Activated gamma-delta T cell treated with anti-CD3 and anti-CD28 coated beads, Interleukin-2, amount 50 U/mL, for 16 hours (primary cell): Measurements from ENCODE around the gene ATAD1.
A peak's percentile ranks its signal among the peaks of the same experiment; 100 is the strongest.
"Not testable (repeated sequence)": the region's sequence is repeated elsewhere in the genome, so short reads cannot be mapped to it uniquely, and the experiment has no call there.

ENCODE experiments used
- DNase-seq: peaks from one replicate; pipeline ENCODE4 v3.0.0-alpha.2; 2020; ENCODE audit warnings: low read depth

The ATAD1 gene, protein sequence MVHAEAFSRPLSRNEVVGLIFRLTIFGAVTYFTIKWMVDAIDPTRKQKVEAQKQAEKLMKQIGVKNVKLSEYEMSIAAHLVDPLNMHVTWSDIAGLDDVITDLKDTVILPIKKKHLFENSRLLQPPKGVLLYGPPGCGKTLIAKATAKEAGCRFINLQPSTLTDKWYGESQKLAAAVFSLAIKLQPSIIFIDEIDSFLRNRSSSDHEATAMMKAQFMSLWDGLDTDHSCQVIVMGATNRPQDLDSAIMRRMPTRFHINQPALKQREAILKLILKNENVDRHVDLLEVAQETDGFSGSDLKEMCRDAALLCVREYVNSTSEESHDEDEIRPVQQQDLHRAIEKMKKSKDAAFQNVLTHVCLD

DNA sequence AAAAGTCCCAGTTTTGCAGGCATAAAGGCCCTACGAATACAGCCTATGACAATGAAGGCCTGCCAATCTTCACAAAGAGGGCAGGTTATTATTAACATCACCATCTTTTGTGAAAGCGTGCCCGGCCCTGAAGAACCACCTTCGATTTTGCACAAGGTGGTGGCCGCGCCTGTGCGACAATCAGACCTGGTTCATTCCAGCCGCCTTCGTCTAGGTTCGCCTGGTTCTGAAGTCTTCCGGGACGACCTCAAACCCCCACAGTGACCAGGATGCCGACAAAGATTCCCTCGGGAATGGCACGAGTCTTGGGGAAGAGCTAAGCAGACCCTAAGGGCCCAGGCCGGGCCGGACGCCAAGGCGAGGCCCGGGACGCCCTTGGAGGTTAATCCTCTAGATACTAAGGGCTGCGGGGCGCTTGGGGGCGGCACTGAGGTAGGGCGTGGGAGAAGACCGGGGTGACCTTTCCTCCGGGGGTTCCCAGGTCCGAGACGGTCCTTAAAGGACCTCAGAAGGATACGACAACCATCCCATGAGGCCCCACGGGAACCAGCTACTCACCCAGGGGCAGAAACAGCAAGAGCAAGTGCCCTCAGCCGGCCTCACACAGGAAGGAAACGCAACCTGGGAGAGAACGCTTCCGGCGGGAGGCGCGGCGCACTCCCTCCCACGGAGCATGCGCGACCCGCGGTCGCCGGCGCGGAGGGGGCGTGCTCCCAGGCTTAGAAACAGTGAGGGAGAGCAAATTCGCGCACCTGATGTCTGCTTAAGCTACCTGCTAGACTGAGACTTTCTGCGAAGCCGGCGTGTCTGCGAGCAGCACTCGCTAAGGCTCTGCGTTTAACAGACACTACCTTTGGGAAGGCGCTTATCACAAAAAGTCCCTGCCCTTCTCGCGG is at the start of gene ATAD1:
ATAD1 (minus strand) TSS at position 618 of the 896 bp plus-strand sequence. CDS start 3,627 bp downstream, outside the sequence.
- peak; percentile 81 for DNase-seq

DNA sequence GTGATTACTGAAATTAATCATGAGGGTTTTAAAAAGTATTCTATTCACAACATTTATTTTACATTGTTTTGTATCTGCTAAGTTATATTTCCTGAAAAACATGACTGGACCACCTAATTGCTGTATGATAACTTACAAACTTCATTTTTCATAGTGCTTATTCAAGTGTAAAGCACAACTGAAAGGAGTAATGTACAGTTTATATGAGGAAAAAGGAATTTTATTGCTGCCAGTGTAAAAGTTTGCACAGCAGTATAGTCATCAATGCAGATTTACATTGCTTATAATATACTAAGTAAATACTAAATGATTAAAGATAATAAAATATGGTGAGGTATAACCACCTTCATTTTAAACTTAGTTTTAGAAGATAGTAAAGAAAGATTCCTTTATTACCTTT is 49.4 kb upstream of the ATAD1 start:
- no peak for DNase-seq

GRCh38 chr10:87866412-87866974 is 48.5 kb upstream of the ATAD1 start:
- no peak for DNase-seq

DNA sequence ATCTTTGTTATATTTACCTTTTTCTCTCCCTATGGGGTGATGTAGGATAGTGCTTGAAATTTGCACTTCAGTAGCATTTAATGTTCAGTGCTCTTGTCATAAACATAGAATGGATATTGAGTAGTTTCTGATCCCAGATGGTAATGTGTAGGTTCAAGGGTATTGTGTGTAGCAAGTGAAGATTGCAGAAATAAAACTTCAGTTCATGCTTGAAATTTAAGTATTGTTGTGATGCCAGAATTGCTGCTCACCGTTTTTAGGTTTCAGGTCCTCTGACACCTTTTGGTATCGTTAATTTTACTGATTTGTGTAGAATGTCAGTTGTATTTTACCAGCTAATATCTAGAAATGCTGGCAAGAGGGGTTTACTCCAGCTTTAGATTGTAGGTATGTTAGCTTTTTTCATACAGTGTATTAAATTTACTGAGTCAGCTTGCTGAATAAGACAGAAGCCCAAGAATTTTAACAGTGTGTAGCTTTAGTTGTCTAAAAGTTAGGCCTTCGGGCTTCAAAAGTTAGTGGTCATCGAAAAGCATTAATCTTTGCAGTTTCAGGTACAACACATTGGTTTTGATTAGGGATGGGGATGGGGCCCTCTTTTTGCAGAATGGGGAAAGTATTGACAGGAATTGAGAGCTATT is 47.3 kb upstream of the ATAD1 start:
- DNase-seq, result no peak

- DNase-seq, result no peak
These were observed 46.6 kb upstream of the ATAD1 start for GRCh38 chr10:87864496-87865059.

- DNase-seq, result peak; percentile 6
These were observed 46.0 kb upstream of the ATAD1 start for GRCh38 chr10:87863951-87864495.

DNA sequence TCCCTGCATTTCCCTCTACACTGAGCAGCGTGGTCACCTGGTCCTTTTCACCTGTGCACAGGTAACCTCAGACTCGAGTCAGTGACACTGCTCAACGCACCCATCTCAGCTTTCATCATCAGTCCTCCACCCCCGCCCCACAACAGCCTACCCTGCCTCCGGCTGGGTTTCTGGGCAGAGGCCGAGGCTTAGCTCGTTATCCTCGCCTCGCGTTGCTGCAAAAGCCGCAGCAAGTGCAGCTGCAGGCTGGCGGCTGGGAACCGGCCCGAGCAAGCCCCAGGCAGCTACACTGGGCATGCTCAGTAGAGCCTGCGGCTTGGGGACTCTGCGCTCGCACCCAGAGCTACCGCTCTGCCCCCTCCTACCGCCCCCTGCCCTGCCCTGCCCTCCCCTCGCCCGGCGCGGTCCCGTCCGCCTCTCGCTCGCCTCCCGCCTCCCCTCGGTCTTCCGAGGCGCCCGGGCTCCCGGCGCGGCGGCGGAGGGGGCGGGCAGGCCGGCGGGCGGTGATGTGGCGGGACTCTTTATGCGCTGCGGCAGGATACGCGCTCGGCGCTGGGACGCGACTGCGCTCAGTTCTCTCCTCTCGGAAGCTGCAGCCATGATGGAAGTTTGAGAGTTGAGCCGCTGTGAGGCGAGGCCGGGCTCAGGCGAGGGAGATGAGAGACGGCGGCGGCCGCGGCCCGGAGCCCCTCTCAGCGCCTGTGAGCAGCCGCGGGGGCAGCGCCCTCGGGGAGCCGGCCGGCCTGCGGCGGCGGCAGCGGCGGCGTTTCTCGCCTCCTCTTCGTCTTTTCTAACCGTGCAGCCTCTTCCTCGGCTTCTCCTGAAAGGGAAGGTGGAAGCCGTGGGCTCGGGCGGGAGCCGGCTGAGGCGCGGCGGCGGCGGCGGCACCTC is 45.3 kb upstream of the ATAD1 start, which contains the start of the genes KLLN and PTEN:
KLLN (minus strand) TSS at position 481 of the 891 bp plus-strand sequence. CDS start 1,046 bp downstream, outside the sequence.
PTEN (plus strand) TSS at position 573 of the 891 bp plus-strand sequence. CDS start 845 bp downstream, outside the sequence.
- DNase-seq, result peak; percentile 67

DNA sequence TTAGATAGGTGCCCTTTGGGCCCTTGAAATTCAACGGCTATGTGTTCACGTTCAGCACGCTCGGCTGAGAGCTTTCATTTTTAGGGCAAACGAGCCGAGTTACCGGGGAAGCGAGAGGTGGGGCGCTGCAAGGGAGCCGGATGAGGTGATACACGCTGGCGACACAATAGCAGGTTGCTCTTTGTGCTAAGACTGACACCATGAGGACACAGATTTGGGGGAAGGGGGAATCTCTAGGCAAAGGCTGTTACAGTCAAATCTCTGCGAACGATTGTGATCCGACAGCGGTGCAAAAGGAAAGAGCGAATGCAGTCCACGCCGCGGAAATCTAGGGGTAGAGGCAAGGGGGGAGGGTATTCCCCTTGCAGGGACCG is 44.6 kb upstream of the ATAD1 start:
- DNase-seq, result no peak

DNA sequence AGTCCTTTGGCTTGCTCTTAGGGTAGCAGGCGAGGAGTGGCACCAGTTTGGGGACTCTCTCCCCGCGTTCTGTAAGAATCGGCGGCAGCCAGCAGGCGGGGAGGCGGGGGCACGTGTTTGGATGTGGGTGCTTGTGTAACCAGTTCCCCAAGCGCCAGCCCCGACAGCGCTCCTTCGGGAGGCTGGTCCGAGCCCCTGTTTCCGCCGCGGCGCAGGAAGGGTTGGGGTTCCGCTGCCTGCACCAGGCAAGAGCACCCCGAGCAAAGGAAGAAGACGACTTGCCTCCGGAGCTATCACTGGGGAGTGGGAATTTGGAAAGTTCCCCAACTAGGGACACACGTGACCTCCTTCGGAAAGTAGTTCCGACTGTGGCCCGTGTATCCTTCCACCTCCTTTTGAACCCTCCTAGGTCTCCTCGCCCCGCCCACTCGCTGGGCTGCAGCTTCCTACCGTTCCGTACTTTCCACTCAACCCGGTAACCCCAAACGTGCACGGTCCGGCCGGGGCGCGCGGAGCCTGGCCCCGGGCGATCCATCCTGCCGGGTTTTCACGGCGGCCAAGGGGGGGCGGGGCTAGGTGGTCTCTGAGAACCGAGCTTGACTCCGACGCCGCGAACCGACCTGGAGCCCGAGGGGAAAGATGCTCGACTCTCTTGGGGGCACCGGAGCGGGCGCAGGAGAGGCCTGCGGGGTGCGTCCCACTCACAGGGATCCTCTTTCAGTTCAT is 44.1 kb upstream of the ATAD1 start:
- DNase-seq, result peak; percentile 89

- peak; percentile 11 for DNase-seq
These were observed 43.5 kb upstream of the ATAD1 start for GRCh38 chr10:87861566-87861952.

GRCh38 chr10:87860816-87861403 is 42.9 kb upstream of the ATAD1 start:
- no peak for DNase-seq

DNA sequence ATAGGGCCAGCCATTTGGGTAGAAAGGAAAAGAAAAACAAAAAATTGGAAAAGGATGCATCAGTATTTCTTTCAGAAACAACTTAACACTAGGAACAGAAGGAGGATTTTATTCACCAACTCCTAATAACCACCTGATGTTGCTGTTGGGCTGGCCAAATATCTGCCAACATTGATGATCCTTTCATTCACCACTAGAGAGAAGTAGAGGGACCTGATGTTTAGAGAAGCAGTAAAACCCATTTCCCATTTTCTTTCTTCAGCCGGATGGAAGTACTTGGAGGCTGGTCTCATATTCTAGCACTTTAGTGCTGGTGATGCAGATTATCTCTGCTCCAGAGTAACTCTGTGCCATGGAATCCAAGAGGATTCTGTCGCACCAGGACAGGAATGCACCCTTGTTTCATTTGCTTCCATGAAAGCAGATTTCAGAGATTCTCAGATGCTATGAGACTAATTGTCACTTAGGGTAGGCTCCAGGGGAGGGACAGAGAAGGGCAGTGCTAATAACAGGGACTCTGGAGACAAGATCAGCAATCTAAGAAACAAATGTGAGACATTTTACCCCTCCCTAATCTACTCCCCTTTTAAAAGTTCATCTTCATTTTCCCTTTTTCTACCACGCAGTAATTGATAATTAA is 42.2 kb upstream of the ATAD1 start:
- no peak for DNase-seq

DNA sequence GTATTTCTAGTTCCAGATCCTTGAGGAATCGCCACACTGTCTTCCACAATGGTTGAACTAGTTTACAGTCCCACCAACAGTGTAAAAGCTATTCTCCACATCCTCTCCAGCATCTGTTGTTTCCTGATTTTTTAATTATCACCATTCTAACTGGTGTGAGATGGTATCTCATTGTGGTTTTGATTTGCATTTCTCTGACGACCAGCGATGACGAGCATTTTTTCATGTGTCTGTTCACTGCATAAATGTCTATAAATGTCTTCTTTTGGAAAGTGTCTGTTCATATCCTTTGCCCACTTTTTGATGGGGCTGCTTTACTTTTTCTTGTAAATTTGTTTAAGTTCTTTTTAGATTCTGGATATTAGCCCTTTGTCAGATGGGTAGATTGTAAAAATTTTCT is 37.6 kb upstream of the ATAD1 start:
- not testable (repeated sequence) for DNase-seq

- not testable (repeated sequence) for DNase-seq
These were observed 37.2 kb upstream of the ATAD1 start for GRCh38 chr10:87855247-87855646.

- no peak for DNase-seq
These were observed 34.1 kb upstream of the ATAD1 start for GRCh38 chr10:87852089-87852488.

GRCh38 chr10:87850742-87851205 is 32.7 kb upstream of the ATAD1 start:
- DNase-seq, result peak; percentile 27

GRCh38 chr10:87849001-87849400 is 31.0 kb upstream of the ATAD1 start:
- DNase-seq, result no peak

- no peak for DNase-seq
These were observed 29.5 kb upstream of the ATAD1 start for GRCh38 chr10:87847550-87847949.

DNA sequence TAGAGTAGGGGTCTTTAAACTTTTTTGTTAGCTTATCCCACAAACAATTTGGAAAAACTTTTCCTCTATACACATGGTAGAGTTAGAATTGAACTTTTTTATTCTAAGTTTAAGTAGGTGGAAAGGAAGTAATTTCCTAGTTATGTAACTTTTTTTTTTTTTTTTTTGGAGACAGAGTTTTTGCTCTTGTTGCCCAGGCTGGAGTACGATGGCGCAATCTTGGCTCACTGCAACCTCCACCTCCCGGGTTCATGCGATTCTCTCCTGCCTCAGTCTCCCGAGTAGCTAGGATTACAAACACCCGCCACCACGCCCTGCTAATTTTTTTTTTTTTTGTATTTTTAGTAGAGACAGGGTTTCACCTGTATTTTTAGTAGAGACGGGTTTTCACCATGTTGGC is 28.7 kb upstream of the ATAD1 start:
- DNase-seq, result not testable (repeated sequence)
